GM21576 (cell line): ENCODE data around the gene BSND.

ENCODE experiments used
- ATAC-seq: cut with Tn5 transposase; IDR thresholded peaks from one replicate; pipeline ENCODE4 v1.9.1; 2021; ENCODE audit warnings: mild to moderate bottlenecking, moderate library complexity; ENCODE audit not compliant: unreplicated experiment

BSND gene

GRCh38 chr1:55060133-55060999 is 61.6 kb downstream of the BSND start:
- ATAC-seq = no peak

GRCh38 chr1:55061000-55061705 is 62.4 kb downstream of the BSND start:
- ATAC-seq = no peak
